Measurements from ENCODE around the gene NFATC4. TPM values are rescaled to one million over a fixed set of nuclear protein-coding genes. Genes with fewer than 3 reads are reported as not detected.

The NFATC4 gene
- total and polyA plus RNA-seq, 10 of the 15 experiments (the other 5 are each of a cell fraction or from before 2014, with no cell fraction given), result 0.97 to 14.3 (median 4.9) TPM

GRCh38 chr14:24324024-24324423, 44.0 kb upstream of the NFATC4 start:
- ChIA-PET RAD21 (ENCODE audit: unreplicated experiment) (interaction anchor here (1.6 kb wide), 1 partner anchor 108 kb away, joined by 6 read pairs; no protein-coding TSS in a partner anchor), SMC1A (ENCODE audit: uncharacterized antibody, unreplicated experiment) (no interaction called here), POLR2A (no interaction called here), CTCF (interaction anchor here (1.4 to 3.3 kb wide), 4 partner anchors 9 to 113 kb away, joined by 4 to 19 read pairs (median 10); no protein-coding TSS in a partner anchor)
- in situ Hi-C loops (cut with MboI) (no loop called here), intact Hi-C loops (cut with micrococcal nuclease; ENCODE audit: unreplicated experiment) (no loop called here)
- Histone ChIP-seq H3K4me3 (no peak overlapping the region), H3K9ac (ENCODE audit: control insufficient read depth, insufficient read depth, low read length) (no peak overlapping the region), H3K27ac (ENCODE audit: control insufficient read depth, insufficient read depth) (no peak overlapping the region), H3K9me3 (replicated peaks; ENCODE audit: control insufficient read depth, insufficient read depth, low read length) (no peaks in the 10 kb centered on the region), H4K20me1 (ENCODE audit: control insufficient read depth, insufficient read depth) (no peaks in the 10 kb centered on the region), H3K79me2 (ENCODE audit: control insufficient read depth, insufficient read depth, low read length) (no peaks in the 10 kb centered on the region), H2AFZ (ENCODE audit: control insufficient read depth, low read depth, low read length) (no peak overlapping the region), H3K27me3 (replicated peaks in 1 of 2; ENCODE audit: control insufficient read depth in 2 of 2, insufficient read depth in 2 of 2, low read length in 1 of 2) (no peaks in the 10 kb centered on the region), H3K4me1 (ENCODE audit: control insufficient read depth, insufficient read depth, low read length) (no peaks in the 10 kb centered on the region), H3K4me2 (ENCODE audit: control insufficient read depth, insufficient read depth) (no peak overlapping the region), H3K36me3 (ENCODE audit: control insufficient read depth in 2 of 2, insufficient read depth in 2 of 2, low read length in 1 of 2) (no peaks in the 10 kb centered on the region)
- TF ChIP-seq MLLT1 (IDR thresholded peaks at IDR 0.05) (no peak), SUZ12 (IDR thresholded peaks at IDR 0.05; ENCODE audit: unreplicated experiment) (no peak), SPI1 (IDR thresholded peaks at IDR 0.05; ENCODE audit: borderline replicate concordance, insufficient read depth, low read depth, low read length) (no peak), NKRF (conservative IDR thresholded peaks at IDR 0.05) (no peak), MXI1 (IDR thresholded peaks at IDR 0.05; ENCODE audit: low read depth, low read length) (no peak), ATF3 (IDR thresholded peaks at IDR 0.05; ENCODE audit: borderline replicate concordance, extremely low read depth, low read depth, low read length) (no peak), MTA3 (IDR thresholded peaks at IDR 0.05; ENCODE audit: borderline replicate concordance, low read length) (no peak), HDAC6 (IDR thresholded peaks at IDR 0.05; ENCODE audit: unreplicated experiment) (no peak), ZNF622 (IDR thresholded peaks at IDR 0.05) (no peak), RB1 (IDR thresholded peaks at IDR 0.05; ENCODE audit: borderline replicate concordance) (no peak)
- ATAC-seq, result 0 out of 3 replicates have a peak, but pooled peaks have one; percentile 22
- no peak for DNase-seq (ENCODE audit: low read depth, low spot score)
- WGBS (ENCODE audit: insufficient coverage, insufficient replicate concordance, low lambda C conversion rate, missing lambda C conversion rate), result 15% methylated on average over 6 of the region's 6 CpGs
- FAIRE-seq, result no peak
- no TSS peak for BruUV-seq (replicated peaks)
